BLaER1 treated with 17β-estradiol and CSF1 and Interleukin-3, amounts not matched to agents 10 nM and 100 nM (cell line): ENCODE measurements around the gene SLC1A3.

Experiments used
- H3K27ac ChIP-seq, 11 experiments: shearing (Covaris generic); formaldehyde crosslinking; 2 replicates each; pipeline ENCODE4 v1.8.1; 2022
- H3K27me3 ChIP-seq, 11 experiments: shearing (Covaris generic); formaldehyde crosslinking; 2 replicates each; pipeline ENCODE4 v1.8.1; 2022
- H3K36me3 ChIP-seq, 11 experiments: shearing (Covaris generic); formaldehyde crosslinking; 2 replicates each; pipeline ENCODE4 v1.8.1; 2022
- H3K4me1 ChIP-seq, 10 experiments: shearing (Covaris generic); formaldehyde crosslinking; 2 replicates each; pipeline ENCODE4 v1.8.1; 2022
- H3K4me2 ChIP-seq, 11 experiments: shearing (Covaris generic); formaldehyde crosslinking; 2 replicates each; pipeline ENCODE4 v1.8.1; 2022
- H3K4me3 ChIP-seq, 10 experiments: shearing (Covaris generic); formaldehyde crosslinking; 2 replicates each; pipeline ENCODE4 v1.8.1; 2022
- H3K9ac ChIP-seq, 11 experiments: shearing (Covaris generic); formaldehyde crosslinking; 2 replicates each; pipeline ENCODE4 v1.8.1; 2022
- H3K9me3 ChIP-seq, 11 experiments: shearing (Covaris generic); formaldehyde crosslinking; replicated peaks in 1 of 11; 2 replicates each; pipeline ENCODE4 v1.8.1; 2022
- H4K20me1 ChIP-seq, 11 experiments: shearing (Covaris generic); formaldehyde crosslinking; 2 replicates each; pipeline ENCODE4 v1.8.1; 2022
- Cebpa-rat ChIP-seq, 11 experiments: shearing (Covaris generic); IDR thresholded peaks; 2 replicates each; pipeline ENCODE4 v1.8.1; 2022

The SLC1A3 gene

GRCh38 chr5:36661456-36662220 is 55.2 kb downstream of the SLC1A3 start:
- Histone ChIP-seq H3K27ac (peak overlapping the region in 7 of 11 experiments; percentile 19 to 99 (median 36); a peak in 9 of 22 replicates), H3K4me1 (peaks cover 17 to 57% (median 41%) of the 10 kb centered on the region in 10 experiments), H3K9ac (no peak overlapping the region), H3K4me2 (peak overlapping the region in 4 of 11 experiments; percentile 5 to 19 (median 7); a peak in 4 of 22 replicates), H3K9me3 (peaks cover 0 to 48% (median 0%) of the 10 kb centered on the region in 11 experiments; a peak in 9 of 22 replicates), H3K36me3 (peaks cover 0 to 16% (median 0%) of the 10 kb centered on the region in 11 experiments; a peak in 5 of 22 replicates), H4K20me1 (no peaks in the 10 kb centered on the region), H3K27me3 (no peaks in the 10 kb centered on the region), H3K4me3 (no peak overlapping the region)
- TF ChIP-seq Cebpa-rat (IDR thresholded peaks at IDR 0.05) = no peak

GRCh38 chr5:36662291-36662851 is 56.0 kb downstream of the SLC1A3 start:
- Histone ChIP-seq H3K27ac (peak overlapping the region in 5 of 11 experiments; percentile 19 to 99 (median 57); a peak in 6 of 22 replicates), H3K4me2 (peak overlapping the region in 2 of 11 experiments; percentile 1 to 5; a peak in 1 of 22 replicates), H3K36me3 (peaks cover 0 to 16% (median 0%) of the 10 kb centered on the region in 11 experiments; a peak in 5 of 22 replicates), H3K4me1 (peaks cover 12 to 50% (median 34%) of the 10 kb centered on the region in 10 experiments), H3K9me3 (peaks cover 0 to 48% (median 0%) of the 10 kb centered on the region in 11 experiments; a peak in 9 of 22 replicates), H3K4me3 (no peak overlapping the region), H3K27me3 (no peaks in the 10 kb centered on the region), H3K9ac (no peak overlapping the region), H4K20me1 (no peaks in the 10 kb centered on the region)
- no peak for TF ChIP-seq Cebpa-rat (IDR thresholded peaks at IDR 0.05)

DNA sequence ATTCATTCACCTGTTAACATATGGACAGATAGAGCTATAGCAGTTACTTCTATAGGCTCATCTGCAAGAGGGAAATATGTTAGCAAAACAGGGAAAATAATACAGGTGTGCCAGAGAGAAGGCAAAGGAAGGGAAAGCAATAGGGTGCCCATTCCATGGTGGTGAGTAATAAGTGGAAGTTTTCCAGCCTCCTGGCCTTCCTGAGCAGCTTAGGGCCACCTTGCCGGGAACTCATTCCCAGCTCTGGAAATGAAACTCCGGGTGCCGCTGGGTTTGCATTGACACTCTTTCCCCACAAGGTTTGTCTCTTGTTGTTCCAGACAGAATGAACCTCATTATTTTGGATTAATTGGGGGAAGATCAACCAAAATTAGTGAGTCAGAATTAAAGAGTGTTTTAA is 58.4 kb downstream of the SLC1A3 start:
- H3K36me3 ChIP-seq = peaks cover 0 to 23% (median 0%) of the 10 kb centered on the region in 11 experiments; a peak in 5 of 22 replicates
- H3K9me3 ChIP-seq = peaks cover 0 to 42% (median 0%) of the 10 kb centered on the region in 11 experiments; a peak in 9 of 22 replicates
- no peak overlapping the region for H3K27ac ChIP-seq
- H3K4me1 ChIP-seq = peaks cover 0 to 36% (median 13%) of the 10 kb centered on the region in 10 experiments; a peak in 10 of 20 replicates
- no peak overlapping the region for H3K4me2 ChIP-seq
- no peak overlapping the region for H3K4me3 ChIP-seq
- no peak overlapping the region for H3K9ac ChIP-seq
- H3K27me3 ChIP-seq = no peaks in the 10 kb centered on the region
- no peak for TF ChIP-seq Cebpa-rat (IDR thresholded peaks at IDR 0.05)
- no peaks in the 10 kb centered on the region for H4K20me1 ChIP-seq

- Histone ChIP-seq H3K4me1 (peaks cover 0 to 27% (median 5%) of the 10 kb centered on the region in 10 experiments; a peak in 8 of 20 replicates), H3K4me2 (no peak overlapping the region)
Observed at GRCh38 chr5:36665628-36666027, 59.2 kb downstream of the SLC1A3 start.

GRCh38 chr5:36666274-36666673 is 59.9 kb downstream of the SLC1A3 start:
- Histone ChIP-seq H3K27ac (no peak overlapping the region), H3K4me1 (peaks cover 0 to 21% (median 3%) of the 10 kb centered on the region in 10 experiments; a peak in 8 of 20 replicates)

More at GRCh38 chr5:36665628-36666027, 59.2 kb downstream of the SLC1A3 start:
- Histone ChIP-seq H3K27ac (no peak overlapping the region), H3K36me3 (peaks cover 0 to 20% (median 0%) of the 10 kb centered on the region in 11 experiments; a peak in 5 of 22 replicates), H3K4me3 (no peak overlapping the region), H3K9ac (no peak overlapping the region), H3K9me3 (peaks cover 0 to 35% (median 0%) of the 10 kb centered on the region in 11 experiments; a peak in 9 of 22 replicates), H3K27me3 (no peaks in the 10 kb centered on the region), H4K20me1 (no peaks in the 10 kb centered on the region)
- no peak for TF ChIP-seq Cebpa-rat (IDR thresholded peaks at IDR 0.05)

GRCh38 chr5:36666986-36667385 is 60.6 kb downstream of the SLC1A3 start:
- H3K27ac ChIP-seq = no peak overlapping the region
- no peak overlapping the region for H3K4me3 ChIP-seq
- no peak overlapping the region for H3K9ac ChIP-seq
- no peaks in the 10 kb centered on the region for H3K27me3 ChIP-seq
- H3K4me2 ChIP-seq = no peak overlapping the region
- H3K9me3 ChIP-seq = peaks cover 0 to 36% (median 0%) of the 10 kb centered on the region in 11 experiments; a peak in 9 of 22 replicates
- H3K36me3 ChIP-seq = peaks cover 0 to 29% (median 0%) of the 10 kb centered on the region in 11 experiments; a peak in 6 of 22 replicates
- no peak for TF ChIP-seq Cebpa-rat (IDR thresholded peaks at IDR 0.05)
- peaks cover 0 to 14% (median under 1%) of the 10 kb centered on the region in 10 experiments; a peak in 5 of 20 replicates for H3K4me1 ChIP-seq
- no peaks in the 10 kb centered on the region for H4K20me1 ChIP-seq

More at GRCh38 chr5:36666274-36666673, 59.9 kb downstream of the SLC1A3 start:
- H3K36me3 ChIP-seq = peaks cover 0 to 26% (median 0%) of the 10 kb centered on the region in 11 experiments; a peak in 6 of 22 replicates
- H3K9ac ChIP-seq = no peak overlapping the region
- H3K27me3 ChIP-seq = no peaks in the 10 kb centered on the region
- no peak for TF ChIP-seq Cebpa-rat (IDR thresholded peaks at IDR 0.05)
- no peaks in the 10 kb centered on the region for H4K20me1 ChIP-seq
- H3K9me3 ChIP-seq = peaks cover 0 to 37% (median 0%) of the 10 kb centered on the region in 11 experiments; a peak in 9 of 22 replicates
- no peak overlapping the region for H3K4me3 ChIP-seq
- H3K4me2 ChIP-seq = no peak overlapping the region

GRCh38 chr5:36667824-36668223 is 61.4 kb downstream of the SLC1A3 start:
- peaks cover 0 to 7% (median 0%) of the 10 kb centered on the region in 10 experiments; a peak in 1 of 20 replicates for H3K4me1 ChIP-seq
- H3K27me3 ChIP-seq = no peaks in the 10 kb centered on the region
- no peaks in the 10 kb centered on the region for H4K20me1 ChIP-seq
- H3K27ac ChIP-seq = no peak overlapping the region
- TF ChIP-seq Cebpa-rat (IDR thresholded peaks at IDR 0.05) = no peak
- no peak overlapping the region for H3K9ac ChIP-seq
- no peak overlapping the region for H3K4me3 ChIP-seq
- H3K9me3 ChIP-seq = peaks cover 0 to 27% (median 0%) of the 10 kb centered on the region in 11 experiments; a peak in 6 of 22 replicates
- no peak overlapping the region for H3K4me2 ChIP-seq
- peaks cover 0 to 30% (median 0%) of the 10 kb centered on the region in 11 experiments; a peak in 5 of 22 replicates for H3K36me3 ChIP-seq

DNA sequence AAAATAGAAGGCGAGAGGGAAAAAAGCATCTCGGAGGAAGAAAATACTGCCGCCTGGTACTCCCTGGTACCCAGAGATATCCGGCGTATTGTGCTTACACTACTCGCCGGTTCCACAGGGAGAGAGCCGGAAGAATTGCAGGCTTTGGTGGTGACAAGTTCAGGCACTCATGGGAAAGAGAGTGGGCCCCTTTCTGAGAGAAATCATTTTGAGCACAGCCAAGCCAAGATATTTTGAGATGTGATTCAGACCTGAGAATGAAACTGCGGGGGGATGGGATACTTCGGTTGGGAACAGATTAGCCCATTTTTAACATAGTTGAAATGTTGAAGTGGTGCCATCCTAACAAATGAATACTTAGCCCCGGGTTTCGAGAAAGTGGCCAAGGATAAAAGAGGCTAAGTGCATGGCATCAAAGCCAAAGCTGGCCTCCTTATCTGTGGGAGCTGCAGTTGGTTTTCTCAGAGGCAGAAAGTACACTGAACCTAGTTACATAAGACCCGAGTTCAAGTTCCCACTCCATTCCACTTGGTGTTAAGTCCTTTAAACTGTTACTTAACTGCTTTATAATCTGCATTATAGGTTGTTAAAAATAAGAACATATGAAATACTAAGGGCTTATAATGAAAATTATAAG is 62.7 kb downstream of the SLC1A3 start:
- TF ChIP-seq Cebpa-rat (IDR thresholded peaks at IDR 0.05) = no peak
- H3K9me3 ChIP-seq = peaks cover 0 to 14% (median 0%) of the 10 kb centered on the region in 11 experiments; a peak in 4 of 22 replicates
- peaks cover 0 to 43% (median 0%) of the 10 kb centered on the region in 11 experiments; a peak in 5 of 22 replicates for H3K36me3 ChIP-seq
- H3K27ac ChIP-seq = no peak overlapping the region
- H3K9ac ChIP-seq = no peak overlapping the region
- H3K4me2 ChIP-seq = no peak overlapping the region
- H3K4me1 ChIP-seq = peaks cover 0 to 7% (median 0%) of the 10 kb centered on the region in 10 experiments; a peak in 1 of 20 replicates
- H3K27me3 ChIP-seq = no peaks in the 10 kb centered on the region
- no peak overlapping the region for H3K4me3 ChIP-seq
- H4K20me1 ChIP-seq = no peaks in the 10 kb centered on the region
